K562 treated with DMSO at 1 percent for 12 hours (cell line): Measurements from ENCODE around the gene PDSS2. TPM values are rescaled to one million over a fixed set of nuclear protein-coding genes. Genes with fewer than 3 reads are reported as not detected.

ENCODE experiments used
- total RNA-seq: library from RNA; unstranded; fragments of 300-600 nt; gene quantifications from 2 replicates; pipeline ENCODE4 v1.2.3, GENCODE V29; 2022; ENCODE audit not compliant: insufficient read depth

PDSS2 gene, protein sequence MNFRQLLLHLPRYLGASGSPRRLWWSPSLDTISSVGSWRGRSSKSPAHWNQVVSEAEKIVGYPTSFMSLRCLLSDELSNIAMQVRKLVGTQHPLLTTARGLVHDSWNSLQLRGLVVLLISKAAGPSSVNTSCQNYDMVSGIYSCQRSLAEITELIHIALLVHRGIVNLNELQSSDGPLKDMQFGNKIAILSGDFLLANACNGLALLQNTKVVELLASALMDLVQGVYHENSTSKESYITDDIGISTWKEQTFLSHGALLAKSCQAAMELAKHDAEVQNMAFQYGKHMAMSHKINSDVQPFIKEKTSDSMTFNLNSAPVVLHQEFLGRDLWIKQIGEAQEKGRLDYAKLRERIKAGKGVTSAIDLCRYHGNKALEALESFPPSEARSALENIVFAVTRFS
- 4.1 and 9.7 TPM in 2 replicates for total RNA-seq

DNA sequence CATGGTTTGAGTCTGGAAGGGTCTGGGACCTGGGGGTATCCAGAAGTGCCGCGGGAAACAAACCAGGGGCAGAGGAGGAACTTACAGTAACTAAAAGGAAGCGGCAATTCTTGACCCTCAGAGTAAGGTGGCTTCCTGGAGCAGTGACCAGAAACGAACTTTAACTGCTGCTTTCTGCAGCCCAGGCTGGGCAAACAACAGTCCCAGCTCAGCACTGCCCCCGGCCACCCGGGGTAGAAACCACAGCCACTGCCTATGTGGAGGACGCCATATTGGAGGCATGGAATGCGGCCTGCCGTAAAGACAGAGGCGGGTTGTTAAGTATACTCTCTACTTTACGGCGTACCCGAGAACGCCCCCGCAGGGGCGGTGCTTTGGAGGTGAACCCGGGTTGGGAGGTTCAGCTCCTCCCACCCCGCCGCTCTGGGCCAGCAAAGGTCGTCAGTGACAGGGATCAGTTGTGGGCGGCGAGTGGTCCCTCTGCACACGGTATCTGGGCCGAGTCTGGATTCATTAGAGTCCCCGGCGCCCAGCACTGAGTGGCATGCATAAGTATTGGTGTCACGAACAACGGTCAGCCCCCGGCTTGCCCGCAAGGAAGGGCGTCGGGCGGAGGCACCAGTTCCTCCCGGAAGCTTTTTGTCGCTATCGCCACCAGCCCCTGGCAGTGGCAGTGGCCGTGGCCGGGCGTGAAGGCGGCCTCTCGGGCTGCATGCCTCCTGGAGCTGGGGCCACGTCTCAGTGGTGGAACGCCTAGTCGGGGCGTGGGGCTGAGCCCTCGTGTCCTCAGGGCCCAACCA, at the start of gene PDSS2:
Gene PDSS2 (minus strand): TSS at position 282 of the 800 bp plus-strand sequence. CDS start 279 bp downstream, at position 3.

GRCh38 chr6:107489636-107490565, 30.5 kb upstream of the PDSS2 start, which contains the start of gene SOBP:
SOBP (plus strand) TSS chr6:107490117; CDS start chr6:107490617, 500 bp downstream.

DNA sequence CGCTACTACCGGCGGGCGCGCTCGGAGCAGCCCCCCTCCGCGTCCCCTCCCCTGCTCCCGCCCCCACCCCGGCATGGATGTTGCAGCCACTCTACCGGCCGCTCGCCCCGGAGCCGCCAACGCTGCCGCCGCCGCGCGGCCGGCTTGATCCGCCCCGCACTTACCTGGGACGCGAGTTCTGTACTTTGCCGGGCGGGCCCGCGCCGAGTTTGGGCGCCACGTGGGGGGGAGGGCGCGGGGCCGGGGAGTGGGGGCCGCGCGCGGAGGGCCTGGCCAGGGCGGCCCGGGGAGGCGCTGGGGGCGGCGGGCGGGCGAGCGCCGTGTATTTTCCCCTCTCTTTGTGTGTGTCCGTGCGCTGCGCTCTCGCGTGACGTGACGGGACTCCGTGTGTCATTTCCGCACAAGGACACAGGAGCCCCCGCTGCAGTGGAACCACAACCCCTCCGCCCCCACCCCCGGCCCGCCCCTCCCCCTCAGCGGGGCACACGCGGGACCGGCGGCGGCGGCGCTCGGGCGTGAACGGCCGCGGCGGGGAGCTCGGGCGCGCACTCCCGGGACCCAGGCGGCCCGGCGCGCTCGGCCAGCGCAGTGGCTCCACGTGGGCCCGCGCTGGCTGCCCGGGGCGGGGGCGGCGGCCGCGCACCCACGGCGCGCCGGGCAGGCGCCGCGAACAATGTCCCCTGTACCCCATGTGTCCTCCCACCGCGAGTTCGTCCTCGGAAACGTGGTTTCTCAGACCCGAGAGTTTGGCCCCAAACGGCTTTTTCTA, 344.3 kb downstream of the PDSS2 start, which contains the start of gene BEND3:
Gene BEND3 (minus strand): TSS at position 590 of the 769 bp plus-strand sequence. CDS start 16,230 bp downstream, outside the sequence.

Other genes with a start within 250 kb of the PDSS2 start
- gene SOBP, start 30.6 kb upstream of the PDSS2 start, total RNA-seq, result not detected in 2 replicates